Neural progenitor cell (in vitro differentiated cells): Measurements from ENCODE around the gene MAGEA11.
"Not testable (repeated sequence)": the region's sequence is repeated elsewhere in the genome, so short reads cannot be mapped to it uniquely, and the experiment has no call there.

Source experiments
- EZH2phosphoT487 ChIP-seq: fragments of 200-600 bp; sonication (generic); IDR thresholded peaks from 2 replicates; pipeline ENCODE4 v1.6.1; 2017; ENCODE audit warnings: antibody characterized with exemption
- TF ChIP-seq, protein P1 (sequence below): fragments of 200-600 bp; sonication (generic); IDR thresholded peaks from 2 replicates; pipeline ENCODE4 v1.5.1; 2017; ENCODE audit warnings: antibody characterized with exemption, mild to moderate bottlenecking

DNA sequence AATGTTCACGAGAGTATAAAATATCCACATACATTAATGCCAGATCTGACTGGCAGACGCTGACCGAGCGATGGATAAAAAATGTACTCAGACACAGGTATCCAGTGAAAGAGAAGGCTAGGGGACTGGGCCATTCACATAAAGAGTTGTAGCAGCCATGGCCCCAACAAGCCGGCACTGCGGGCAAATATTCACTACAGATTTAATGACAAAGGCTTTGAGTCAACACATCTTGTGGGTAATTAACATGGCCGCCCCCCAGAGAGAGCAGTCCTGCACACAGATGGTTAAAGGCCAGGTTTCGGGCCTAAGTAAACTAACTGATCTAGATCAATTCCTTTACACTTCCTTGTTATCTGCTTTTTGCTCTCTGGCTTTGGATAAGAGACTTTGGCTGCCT, 36.3 kb upstream of the MAGEA11 start:
- TF ChIP-seq, protein P1, sequence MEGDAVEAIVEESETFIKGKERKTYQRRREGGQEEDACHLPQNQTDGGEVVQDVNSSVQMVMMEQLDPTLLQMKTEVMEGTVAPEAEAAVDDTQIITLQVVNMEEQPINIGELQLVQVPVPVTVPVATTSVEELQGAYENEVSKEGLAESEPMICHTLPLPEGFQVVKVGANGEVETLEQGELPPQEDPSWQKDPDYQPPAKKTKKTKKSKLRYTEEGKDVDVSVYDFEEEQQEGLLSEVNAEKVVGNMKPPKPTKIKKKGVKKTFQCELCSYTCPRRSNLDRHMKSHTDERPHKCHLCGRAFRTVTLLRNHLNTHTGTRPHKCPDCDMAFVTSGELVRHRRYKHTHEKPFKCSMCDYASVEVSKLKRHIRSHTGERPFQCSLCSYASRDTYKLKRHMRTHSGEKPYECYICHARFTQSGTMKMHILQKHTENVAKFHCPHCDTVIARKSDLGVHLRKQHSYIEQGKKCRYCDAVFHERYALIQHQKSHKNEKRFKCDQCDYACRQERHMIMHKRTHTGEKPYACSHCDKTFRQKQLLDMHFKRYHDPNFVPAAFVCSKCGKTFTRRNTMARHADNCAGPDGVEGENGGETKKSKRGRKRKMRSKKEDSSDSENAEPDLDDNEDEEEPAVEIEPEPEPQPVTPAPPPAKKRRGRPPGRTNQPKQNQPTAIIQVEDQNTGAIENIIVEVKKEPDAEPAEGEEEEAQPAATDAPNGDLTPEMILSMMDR = not testable (repeated sequence)
- not testable (repeated sequence) for TF ChIP-seq EZH2phosphoT487
